K562 (cell line): Measurements from ENCODE around the gene USP6. TPM values are rescaled to one million over a fixed set of nuclear protein-coding genes. Genes with fewer than 3 reads are reported as not detected.

Experiments used
- ATAC-seq: fragments of 200-7000 bp; cut with Tn5 transposase; 3 replicates; pipeline ENCODE4 v1.9.1; 2020; ENCODE audit warnings: moderate library complexity
- BruUV-seq: library from RNA; stranded (reverse); fragments of 400-500 nt; replicated peaks from 2 replicates; lab custom pipeline; 2021; lab: Mats Ljungman, UMichigan
- CTCF ChIA-PET: fragments of 300-600 bp; formaldehyde crosslinking; extraction: SDS; loops from one replicate; lab custom pipeline; 2021; ENCODE audit warnings: low intra/inter-chr PET ratio; lab: Yijun Ruan, JAX
- POLR2A ChIA-PET: fragments of 300-600, 350-650 bp; sonication (Branson Sonifier 250); formaldehyde crosslinking; extraction: SDS; loops from one replicate; lab custom pipeline; 2021; ENCODE audit warnings: antibody characterized with exemption, inconsistent platforms; lab: Yijun Ruan, JAX
- DNase-seq, 4 experiments: peaks; one replicate each; pipeline versions ENCODE4 v3.0.0 to v3.0.0-alpha.2; 2011 to 2018; ENCODE audit warnings: low spot score in 3 of 4, mixed read lengths in 3 of 4; ENCODE audit errors: extremely low read depth in 1 of 4
- FAIRE-seq: peaks from 2 replicates; lab custom pipeline; 2011; peaks lifted over from hg19 to GRCh38; lab: Jason Lieb, UNC
- H2AFZ ChIP-seq: 2 replicates; pipeline ENCODE4 v1.6.0; 2011; ENCODE audit warnings: low read depth, low read length, control low read depth, inconsistent platforms
- H3K27ac ChIP-seq: fragments of 200-600 bp; 3 replicates; pipeline ENCODE4 v1.8.0; 2011; ENCODE audit warnings: low read depth, mild to moderate bottlenecking, control low read depth, inconsistent platforms, low read length, moderate library complexity, mixed read lengths; ENCODE audit errors: extremely low read depth
- H3K27me3 ChIP-seq, 2 experiments: fragments of 300-600 bp in 1 of 2; 2 replicates in 1 of 2; 3 replicates in 1 of 2; pipeline versions ENCODE4 v1.6.0 to v1.8.0; 2011; ENCODE audit warnings: inconsistent platforms in 2 of 2, low read length in 2 of 2, mild to moderate bottlenecking in 1 of 2, mixed read lengths in 1 of 2, moderate library complexity in 1 of 2; ENCODE audit not compliant: control insufficient read depth in 2 of 2, insufficient read depth in 2 of 2
- H3K36me3 ChIP-seq: fragments of 300-600 bp; 3 replicates; pipeline ENCODE4 v1.8.0; 2011; ENCODE audit warnings: mild to moderate bottlenecking, low read length, inconsistent platforms; ENCODE audit not compliant: control insufficient read depth, insufficient read depth
- H3K4me1 ChIP-seq, 2 experiments: fragments of 200-600 bp in 1 of 2; replicated peaks in 1 of 2; 2 replicates in 1 of 2; 3 replicates in 1 of 2; pipeline versions ENCODE4 v1.5.1 to v1.8.0; 2011; ENCODE audit warnings: inconsistent platforms in 2 of 2, low read length in 2 of 2, mild to moderate bottlenecking in 1 of 2, mixed read lengths in 1 of 2, moderate library complexity in 1 of 2; ENCODE audit not compliant: control insufficient read depth in 2 of 2, insufficient read depth in 2 of 2
- H3K4me2 ChIP-seq: 2 replicates; pipeline ENCODE4 v1.6.1; 2011; ENCODE audit warnings: low read length, control low read depth, inconsistent platforms, mixed read lengths; ENCODE audit not compliant: insufficient read depth
- H3K4me3 ChIP-seq: fragments of 200-600 bp; sonication (generic), shearing (Covaris generic); 2 replicates; pipeline ENCODE4 v1.5.1; 2016; ENCODE audit warnings: control low read depth, inconsistent platforms
- H3K79me2 ChIP-seq: fragments of 200-600 bp; 3 replicates; pipeline ENCODE4 v1.8.0; 2011; ENCODE audit warnings: low read length, inconsistent platforms; ENCODE audit not compliant: control insufficient read depth, insufficient read depth
- H3K9ac ChIP-seq, 2 experiments: 2 replicates each; pipeline versions ENCODE4 v1.6.0 to v1.6.1; 2011; ENCODE audit warnings: low read depth in 2 of 2, low read length in 2 of 2, control low read depth in 1 of 2, inconsistent platforms in 1 of 2, mild to moderate bottlenecking in 1 of 2, mixed read lengths in 1 of 2; ENCODE audit not compliant: insufficient read depth in 1 of 2
- H3K9me1 ChIP-seq: one replicate; pipeline ENCODE4 v1.6.0; 2011; ENCODE audit warnings: inconsistent platforms, mild to moderate bottlenecking, low read length, moderate library complexity; ENCODE audit not compliant: control insufficient read depth, insufficient read depth
- H3K9me3 ChIP-seq: replicated peaks from 2 replicates; pipeline ENCODE4 v1.5.1; 2011; ENCODE audit warnings: low read depth, low read length, inconsistent platforms; ENCODE audit not compliant: control insufficient read depth, insufficient read depth
- H4K20me1 ChIP-seq: replicated peaks from 2 replicates; pipeline ENCODE4 v1.6.1; 2011; ENCODE audit warnings: low read length, inconsistent platforms, mixed read lengths; ENCODE audit not compliant: control insufficient read depth, insufficient read depth
- MYNN ChIP-seq, 2 experiments: sonication (generic); formaldehyde crosslinking in 1 of 2; IDR thresholded peaks; 2 replicates each; pipeline versions ENCODE4 v1.5.0 to v1.6.1; 2016 to 2020; ENCODE audit warnings: antibody characterized with exemption in 1 of 2, missing genetic modification reagents in 1 of 2
- RBM14 ChIP-seq: fragments of 200-400 bp; formaldehyde crosslinking; IDR thresholded peaks from 2 replicates; pipeline ENCODE4 v1.6.1; 2018; ENCODE audit warnings: low read depth, mild to moderate bottlenecking, low read length, moderate library complexity, borderline replicate concordance; ENCODE audit not compliant: insufficient read depth
- WGBS: fragments of 100-300 bp; shearing (Covaris generic); methylation state at CpG from one replicate; pipeline ENCODE4 v1.1.6; 2016; ENCODE audit warnings: low coverage, mixed read lengths; ENCODE audit not compliant: insufficient coverage; ENCODE audit errors: missing lambda C conversion rate; 5-methylcytosine and 5-hydroxymethylcytosine counted together
- in situ Hi-C: fragments of 300-500 bp; cut with MboI; formaldehyde crosslinking; loops from 4 replicates; pipeline ENCODE4 v1.15.0; 2018; ENCODE audit warnings: inconsistent platforms, mixed read lengths
- intact Hi-C: fragments of 100-400 bp; cut with micrococcal nuclease; formaldehyde crosslinking; loops from 2 replicates; pipeline ENCODE4 v1.14.2; 2022
- polyA plus RNA-seq, 8 experiments: library from polyadenylated mRNA; depleted of rRNA in 4 of 8; stranded (reverse) in 5 of 8; unstranded in 3 of 8; fragments of >200 nt; fragmentation: Nextera tagmentation in 2 of 8; fragmentation: Illumina TruSeq in 1 of 8; extraction: Ambion mirVana in 2 of 8; extraction: Trizol in 1 of 8; gene quantifications; 2 replicates each; pipeline versions ENCODE4 v1.2.1 to v1.2.3, GENCODE V29; 2011 to 2014; ENCODE audit warnings: inconsistent platforms in 1 of 8, missing spikeins in 1 of 8
- total RNA-seq, 7 experiments: library from RNA; depleted of rRNA in 6 of 7; stranded (reverse); fragments of >200 nt in 6 of 7; fragmentation: Illumina TruSeq in 2 of 7; extraction: Trizol in 2 of 7; gene quantifications; 2 replicates each; pipeline versions ENCODE4 v1.2.1 to v1.2.3, GENCODE V29; 2011 to 2021; ENCODE audit warnings: low replicate concordance in 1 of 7
- TF ChIP-seq, protein P1 (sequence below), 2 experiments: fragments of 450-650 bp; formaldehyde crosslinking in 1 of 2; IDR thresholded peaks; 2 replicates each; pipeline versions ENCODE4 v1.4.0 to v1.6.1; 2014 to 2020; ENCODE audit warnings: mild to moderate bottlenecking in 2 of 2, borderline replicate concordance in 1 of 2, low read depth in 1 of 2

The USP6 gene
- total and polyA plus RNA-seq, 9 of the 15 experiments (the other 6 are each of a cell fraction or from before 2014, with no cell fraction given) = 0.01 to 0.09 (median 0.04) TPM; not detected in 4

DNA sequence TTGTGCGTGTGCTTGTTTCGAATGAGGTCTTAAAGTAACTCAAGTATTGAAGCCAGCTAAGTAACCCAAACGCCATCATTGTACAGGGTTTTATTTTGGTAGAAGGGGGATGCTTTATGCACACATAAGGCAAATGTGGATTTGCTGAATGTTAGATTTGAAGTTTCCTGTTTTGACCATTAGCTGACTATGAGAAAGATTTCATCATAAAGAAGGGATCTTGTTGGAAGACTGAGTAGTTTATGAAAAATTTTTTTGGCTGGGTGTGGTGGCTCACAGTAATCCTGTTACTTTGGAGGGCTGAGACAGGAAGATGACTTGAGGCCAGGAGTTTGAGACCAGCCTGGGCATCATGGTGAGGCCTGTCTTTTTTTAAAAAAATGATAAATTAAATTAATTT lies 47.6 kb upstream of the USP6 start:
- ChIA-PET CTCF (no interaction called here), POLR2A (interaction anchor here (1.0 kb wide), 1 partner anchor 45 kb away, joined by 3 read pairs; no protein-coding TSS in a partner anchor)
- DNase-seq = no peak
- no peaks in the 10 kb centered on the region for H3K79me2 ChIP-seq
- no peak for ATAC-seq
- no peaks in the 10 kb centered on the region for H3K36me3 ChIP-seq
- no TSS peak for BruUV-seq
- no peak overlapping the region for H2AFZ ChIP-seq
- no peaks in the 10 kb centered on the region for H4K20me1 ChIP-seq
- no peaks in the 10 kb centered on the region for H3K9me1 ChIP-seq
- 8% methylated on average over 3 of the region's 3 CpGs for WGBS
- H3K9ac ChIP-seq = no peak overlapping the region
- no peak overlapping the region for H3K4me3 ChIP-seq
- in situ Hi-C loops = loop anchor here (10.0 kb wide), 1 partner anchor 153 kb away; no protein-coding TSS in a partner anchor
- H3K9me3 ChIP-seq = no peaks in the 10 kb centered on the region
- intact Hi-C loops = no loop called here
- FAIRE-seq = no peak
- H3K4me1 ChIP-seq = no peaks in the 10 kb centered on the region
- no peak overlapping the region for H3K27ac ChIP-seq
- peaks cover 0 to 5% of the 10 kb centered on the region in 2 experiments; a peak in 1 of 5 replicates for H3K27me3 ChIP-seq
- no peak overlapping the region for H3K4me2 ChIP-seq
- TF ChIP-seq, protein P1, sequence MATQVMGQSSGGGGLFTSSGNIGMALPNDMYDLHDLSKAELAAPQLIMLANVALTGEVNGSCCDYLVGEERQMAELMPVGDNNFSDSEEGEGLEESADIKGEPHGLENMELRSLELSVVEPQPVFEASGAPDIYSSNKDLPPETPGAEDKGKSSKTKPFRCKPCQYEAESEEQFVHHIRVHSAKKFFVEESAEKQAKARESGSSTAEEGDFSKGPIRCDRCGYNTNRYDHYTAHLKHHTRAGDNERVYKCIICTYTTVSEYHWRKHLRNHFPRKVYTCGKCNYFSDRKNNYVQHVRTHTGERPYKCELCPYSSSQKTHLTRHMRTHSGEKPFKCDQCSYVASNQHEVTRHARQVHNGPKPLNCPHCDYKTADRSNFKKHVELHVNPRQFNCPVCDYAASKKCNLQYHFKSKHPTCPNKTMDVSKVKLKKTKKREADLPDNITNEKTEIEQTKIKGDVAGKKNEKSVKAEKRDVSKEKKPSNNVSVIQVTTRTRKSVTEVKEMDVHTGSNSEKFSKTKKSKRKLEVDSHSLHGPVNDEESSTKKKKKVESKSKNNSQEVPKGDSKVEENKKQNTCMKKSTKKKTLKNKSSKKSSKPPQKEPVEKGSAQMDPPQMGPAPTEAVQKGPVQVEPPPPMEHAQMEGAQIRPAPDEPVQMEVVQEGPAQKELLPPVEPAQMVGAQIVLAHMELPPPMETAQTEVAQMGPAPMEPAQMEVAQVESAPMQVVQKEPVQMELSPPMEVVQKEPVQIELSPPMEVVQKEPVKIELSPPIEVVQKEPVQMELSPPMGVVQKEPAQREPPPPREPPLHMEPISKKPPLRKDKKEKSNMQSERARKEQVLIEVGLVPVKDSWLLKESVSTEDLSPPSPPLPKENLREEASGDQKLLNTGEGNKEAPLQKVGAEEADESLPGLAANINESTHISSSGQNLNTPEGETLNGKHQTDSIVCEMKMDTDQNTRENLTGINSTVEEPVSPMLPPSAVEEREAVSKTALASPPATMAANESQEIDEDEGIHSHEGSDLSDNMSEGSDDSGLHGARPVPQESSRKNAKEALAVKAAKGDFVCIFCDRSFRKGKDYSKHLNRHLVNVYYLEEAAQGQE (IDR thresholded peaks at IDR 0.05; ENCODE audit: borderline replicate concordance) = no peak
- TF ChIP-seq, protein P1 (CRISPR knock-in tag; IDR thresholded peaks at IDR 0.05; ENCODE audit: low read depth) = no peak
- no peak for TF ChIP-seq MYNN (IDR thresholded peaks at IDR 0.05)
- no peak for TF ChIP-seq MYNN (CRISPR knock-in tag; IDR thresholded peaks at IDR 0.05)
- no peak for TF ChIP-seq RBM14
